ENCODE data around the gene DPT.

Gene DPT

GRCh38 chr1:168709405-168710363 is 19.3 kb downstream of the DPT start:
- Mint-ChIP-seq H3K9me3 (no peaks in the 10 kb centered on the region), H3K4me3 (no peak overlapping the region), H3K27me3 (peaks cover 15% of the 10 kb centered on the region), H3K36me3 (ENCODE audit: insufficient read depth) (no peaks in the 10 kb centered on the region), H3K27ac (ENCODE audit: low read depth) (no peak overlapping the region), H3K4me1 (no peaks in the 10 kb centered on the region)
- ATAC-seq (replicated peaks; ENCODE audit: extremely low read depth, poor library complexity, severe bottlenecking) (no peak), DNase-seq (ENCODE audit: low spot score in 2 of 2) (no peak)

- peaks cover 20% of the 10 kb centered on the region for H3K27me3 Mint-ChIP-seq
Observed at GRCh38 chr1:168708698-168709404, 20.2 kb downstream of the DPT start.

GRCh38 chr1:168706391-168706992 is 22.5 kb downstream of the DPT start:
- H3K4me1 Mint-ChIP-seq: no peaks in the 10 kb centered on the region
- peaks cover 25% of the 10 kb centered on the region for H3K27me3 Mint-ChIP-seq
- H3K27ac Mint-ChIP-seq (ENCODE audit: low read depth): no peak overlapping the region
- DNase-seq (ENCODE audit: low spot score in 2 of 2): no peak
- no peaks in the 10 kb centered on the region for H3K9me3 Mint-ChIP-seq
- no peak overlapping the region for H3K4me3 Mint-ChIP-seq
- H3K36me3 Mint-ChIP-seq (ENCODE audit: insufficient read depth): no peaks in the 10 kb centered on the region
- ATAC-seq (replicated peaks; ENCODE audit: extremely low read depth, poor library complexity, severe bottlenecking): no peak

More at GRCh38 chr1:168708698-168709404, 20.2 kb downstream of the DPT start:
- ATAC-seq (replicated peaks; ENCODE audit: extremely low read depth, poor library complexity, severe bottlenecking) (no peak), DNase-seq (ENCODE audit: low spot score in 2 of 2) (no peak)
- Mint-ChIP-seq H3K27ac (ENCODE audit: low read depth) (no peak overlapping the region), H3K4me3 (no peak overlapping the region), H3K4me1 (no peaks in the 10 kb centered on the region), H3K9me3 (no peaks in the 10 kb centered on the region), H3K36me3 (ENCODE audit: insufficient read depth) (no peaks in the 10 kb centered on the region)

- Mint-ChIP-seq H3K4me3 (no peak overlapping the region), H3K4me1 (no peaks in the 10 kb centered on the region), H3K27me3 (peaks cover 17% of the 10 kb centered on the region), H3K36me3 (ENCODE audit: insufficient read depth) (no peaks in the 10 kb centered on the region), H3K9me3 (no peaks in the 10 kb centered on the region), H3K27ac (ENCODE audit: low read depth) (no peak overlapping the region)
- ATAC-seq (replicated peaks; ENCODE audit: extremely low read depth, poor library complexity, severe bottlenecking) (no peak), DNase-seq (ENCODE audit: low spot score in 2 of 2) (no peak)
Observed at GRCh38 chr1:168700575-168701268, 28.3 kb downstream of the DPT start.

- H3K4me3 Mint-ChIP-seq: no peak overlapping the region
- no peaks in the 10 kb centered on the region for H3K4me1 Mint-ChIP-seq
- no peak for ATAC-seq (replicated peaks; ENCODE audit: extremely low read depth, poor library complexity, severe bottlenecking)
- no peaks in the 10 kb centered on the region for H3K36me3 Mint-ChIP-seq (ENCODE audit: insufficient read depth)
- peaks cover under 1% of the 10 kb centered on the region for H3K27me3 Mint-ChIP-seq
- H3K9me3 Mint-ChIP-seq: no peaks in the 10 kb centered on the region
- DNase-seq (ENCODE audit: low spot score in 2 of 2): no peak
- H3K27ac Mint-ChIP-seq (ENCODE audit: low read depth): no peak overlapping the region
Observed at GRCh38 chr1:168698453-168698852, 30.6 kb downstream of the DPT start.

- ATAC-seq (replicated peaks; ENCODE audit: extremely low read depth, poor library complexity, severe bottlenecking) (no peak), DNase-seq (ENCODE audit: low spot score in 2 of 2) (no peak)
- Mint-ChIP-seq H3K36me3 (ENCODE audit: insufficient read depth) (no peaks in the 10 kb centered on the region), H3K4me3 (no peak overlapping the region), H3K9me3 (no peaks in the 10 kb centered on the region), H3K27ac (ENCODE audit: low read depth) (no peak overlapping the region), H3K27me3 (no peaks in the 10 kb centered on the region), H3K4me1 (no peaks in the 10 kb centered on the region)
Observed at GRCh38 chr1:168697356-168698126, 31.5 kb downstream of the DPT start.

- Mint-ChIP-seq H3K36me3 (ENCODE audit: insufficient read depth) (no peaks in the 10 kb centered on the region), H3K4me1 (no peaks in the 10 kb centered on the region), H3K27ac (ENCODE audit: low read depth) (no peak overlapping the region), H3K4me3 (no peak overlapping the region), H3K9me3 (no peaks in the 10 kb centered on the region), H3K27me3 (no peaks in the 10 kb centered on the region)
- ATAC-seq (replicated peaks; ENCODE audit: extremely low read depth, poor library complexity, severe bottlenecking) (no peak), DNase-seq (ENCODE audit: low spot score in 2 of 2) (no peak)
Observed at GRCh38 chr1:168696125-168696760, 32.8 kb downstream of the DPT start.

- Mint-ChIP-seq H3K4me3 (no peak overlapping the region), H3K27ac (ENCODE audit: low read depth) (no peak overlapping the region), H3K36me3 (ENCODE audit: insufficient read depth) (no peaks in the 10 kb centered on the region), H3K9me3 (no peaks in the 10 kb centered on the region), H3K27me3 (no peaks in the 10 kb centered on the region), H3K4me1 (no peaks in the 10 kb centered on the region)
- ATAC-seq (replicated peaks; ENCODE audit: extremely low read depth, poor library complexity, severe bottlenecking) (no peak), DNase-seq (ENCODE audit: low spot score in 2 of 2) (no peak)
Observed at GRCh38 chr1:168693872-168694238, 35.2 kb downstream of the DPT start.

- H3K4me1 Mint-ChIP-seq: no peaks in the 10 kb centered on the region
Observed at GRCh38 chr1:168693197-168693871, 35.7 kb downstream of the DPT start.

GRCh38 chr1:168692472-168692871 is 36.5 kb downstream of the DPT start:
- peaks cover 2% of the 10 kb centered on the region for H3K27me3 Mint-ChIP-seq
- H3K4me1 Mint-ChIP-seq: no peaks in the 10 kb centered on the region
- H3K4me3 Mint-ChIP-seq: no peak overlapping the region
- DNase-seq (ENCODE audit: low spot score in 2 of 2) (no peak), ATAC-seq (replicated peaks; ENCODE audit: extremely low read depth, poor library complexity, severe bottlenecking) (no peak)
- no peaks in the 10 kb centered on the region for H3K9me3 Mint-ChIP-seq
- no peak overlapping the region for H3K27ac Mint-ChIP-seq (ENCODE audit: low read depth)
- no peaks in the 10 kb centered on the region for H3K36me3 Mint-ChIP-seq (ENCODE audit: insufficient read depth)

More at GRCh38 chr1:168693197-168693871, 35.7 kb downstream of the DPT start:
- no peak for ATAC-seq (replicated peaks; ENCODE audit: extremely low read depth, poor library complexity, severe bottlenecking)
- Mint-ChIP-seq H3K4me3 (no peak overlapping the region), H3K9me3 (no peaks in the 10 kb centered on the region), H3K27ac (ENCODE audit: low read depth) (no peak overlapping the region), H3K36me3 (ENCODE audit: insufficient read depth) (no peaks in the 10 kb centered on the region), H3K27me3 (no peaks in the 10 kb centered on the region)
- DNase-seq (ENCODE audit: low spot score in 2 of 2): no peak

- Mint-ChIP-seq H3K4me1 (no peaks in the 10 kb centered on the region), H3K27me3 (peaks cover 12% of the 10 kb centered on the region), H3K27ac (ENCODE audit: low read depth) (no peak overlapping the region), H3K9me3 (no peaks in the 10 kb centered on the region), H3K36me3 (ENCODE audit: insufficient read depth) (no peaks in the 10 kb centered on the region), H3K4me3 (no peak overlapping the region)
- DNase-seq (ENCODE audit: low spot score in 2 of 2) (no peak), ATAC-seq (replicated peaks; ENCODE audit: extremely low read depth, poor library complexity, severe bottlenecking) (no peak)
Observed at GRCh38 chr1:168691541-168691940, 37.5 kb downstream of the DPT start.

Measured in central memory CD8-positive, alpha-beta T cell (primary cell).